Stimulated activated CD4-positive, alpha-beta T cell treated with anti-CD3 and anti-CD28 coated beads, Interleukin-4, amount 100 ng/mL, for 24 hours (primary cell): ENCODE data around the gene LCE4A.
"Not testable (repeated sequence)": the region's sequence is repeated elsewhere in the genome, so short reads cannot be mapped to it uniquely, and the experiment has no call there.

Experiments
- DNase-seq: peaks from one replicate; pipeline ENCODE4 v3.0.0-alpha.2; 2020

Gene LCE4A

GRCh38 chr1:152707860-152708259 lies at the start of gene LCE4A:
Gene LCE4A, plus strand, starts transcription at chr1:152708160. Its CDS starts 916 bp downstream, at chr1:152709076.
- no peak for DNase-seq

DNA sequence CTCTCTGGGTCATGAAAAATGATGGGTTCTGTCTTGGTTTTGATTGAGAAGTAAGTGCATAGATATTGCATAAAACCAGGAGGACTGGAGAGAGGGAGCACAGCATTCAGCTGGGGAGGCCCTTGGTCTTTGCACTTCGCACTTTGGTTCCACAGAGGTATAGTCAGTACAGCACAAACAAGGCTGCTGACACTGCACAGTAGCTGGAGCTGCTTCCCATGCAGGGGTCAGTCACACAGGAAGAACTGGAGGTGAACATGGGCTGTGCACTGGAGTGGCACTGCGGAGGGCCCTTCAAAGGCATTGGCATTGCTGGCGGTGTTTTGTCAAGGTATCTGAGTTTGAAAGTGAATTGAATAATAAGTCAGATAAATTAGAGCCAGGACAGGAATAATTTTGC lies 49.3 kb upstream of the LCE4A start:
- DNase-seq = no peak

DNA sequence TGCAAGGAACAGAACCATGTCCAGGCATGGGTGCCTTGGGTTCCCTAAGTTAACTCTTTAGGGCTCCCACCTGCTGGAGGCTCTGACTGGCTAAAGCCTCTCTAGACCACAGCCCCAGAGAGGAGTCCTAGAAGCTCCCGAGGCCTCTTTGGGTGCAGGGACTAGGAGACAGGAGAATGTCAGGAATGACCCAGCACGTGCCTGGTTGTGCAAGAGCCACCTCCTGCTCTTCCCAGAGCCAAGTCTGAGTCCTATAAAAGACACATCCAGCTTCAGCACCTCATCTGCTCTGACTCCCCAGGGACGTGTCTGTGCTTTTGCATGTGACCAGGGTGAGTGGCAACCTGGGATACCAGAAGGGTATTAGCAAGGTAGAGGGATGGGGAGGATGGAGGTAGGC lies 44.9 kb upstream of the LCE4A start, which contains the start of gene LCE2D:
Gene LCE2D (plus strand): TSS at position 283 of the 400 bp plus-strand sequence. CDS start 726 bp downstream, outside the sequence.
- DNase-seq = no peak

- not testable (repeated sequence) for DNase-seq
Observed at GRCh38 chr1:152666171-152666570, 41.8 kb upstream of the LCE4A start.

DNA sequence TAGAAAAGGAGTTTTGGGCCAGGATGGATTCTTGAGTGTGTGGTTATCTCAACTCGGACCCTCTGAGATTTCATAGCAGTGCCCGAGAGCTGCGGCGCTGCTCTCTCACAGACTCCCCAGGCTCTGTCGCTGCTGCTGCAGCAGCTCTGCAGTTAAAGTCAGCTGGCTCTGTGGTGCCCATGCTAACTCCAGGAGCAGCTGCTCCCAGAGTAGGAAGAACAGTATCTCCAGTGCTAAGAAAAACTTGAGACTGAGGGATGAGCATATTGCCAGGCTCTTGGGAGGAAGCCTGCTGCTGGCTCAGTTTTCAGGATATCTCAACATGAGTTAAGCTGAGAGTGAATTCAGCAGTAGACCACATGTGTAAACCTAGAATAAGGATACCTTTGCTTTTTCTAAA lies 40.3 kb upstream of the LCE4A start:
- DNase-seq = no peak

DNA sequence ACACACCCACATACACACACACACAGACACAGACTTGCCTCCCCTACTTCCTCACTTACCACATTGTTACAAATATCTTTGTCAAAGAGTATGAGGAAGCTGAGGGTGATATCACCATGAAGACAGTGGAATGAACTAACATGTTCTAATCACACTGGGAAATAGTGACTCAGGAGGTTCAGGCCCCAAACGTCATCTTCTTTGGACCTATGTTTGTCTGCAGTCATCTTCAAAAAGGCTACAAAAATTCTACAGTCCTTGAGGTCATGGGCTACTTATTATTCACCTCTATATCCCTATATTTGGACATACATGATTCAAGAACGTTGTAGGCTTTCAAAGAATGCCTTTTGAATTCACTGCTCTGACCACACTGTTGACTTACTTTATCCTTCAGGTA lies 34.9 kb upstream of the LCE4A start:
- no peak for DNase-seq

GRCh38 chr1:152674983-152675382 lies 33.0 kb upstream of the LCE4A start, which contains the start of gene LCE2C:
Gene LCE2C, plus strand, starts transcription at chr1:152675279. Its CDS starts 737 bp downstream, at chr1:152676016.
- DNase-seq = not testable (repeated sequence)

GRCh38 chr1:152679459-152679858 lies 28.5 kb upstream of the LCE4A start:
- no peak for DNase-seq

DNA sequence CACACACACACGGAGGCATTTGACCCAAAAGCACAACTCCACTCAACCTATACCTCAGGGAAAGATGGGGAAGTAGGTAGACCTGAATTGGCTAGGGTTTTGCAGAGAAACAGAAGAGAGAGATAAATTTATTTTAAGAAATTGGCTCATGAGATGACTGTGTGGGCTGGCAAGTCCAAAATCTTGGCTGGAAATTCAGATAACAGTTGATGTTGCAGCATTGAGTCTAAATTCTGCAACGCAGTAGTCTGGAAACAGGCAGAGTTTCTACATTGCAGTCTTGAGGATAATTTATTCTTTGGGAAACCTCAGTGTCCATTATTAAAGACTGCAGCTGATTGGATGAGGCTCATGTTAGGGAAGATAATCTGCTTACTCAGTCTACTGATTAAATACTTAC lies 26.3 kb upstream of the LCE4A start:
- DNase-seq = no peak

- DNase-seq = no peak
Observed at GRCh38 chr1:152683846-152684245, 24.1 kb upstream of the LCE4A start.

DNA sequence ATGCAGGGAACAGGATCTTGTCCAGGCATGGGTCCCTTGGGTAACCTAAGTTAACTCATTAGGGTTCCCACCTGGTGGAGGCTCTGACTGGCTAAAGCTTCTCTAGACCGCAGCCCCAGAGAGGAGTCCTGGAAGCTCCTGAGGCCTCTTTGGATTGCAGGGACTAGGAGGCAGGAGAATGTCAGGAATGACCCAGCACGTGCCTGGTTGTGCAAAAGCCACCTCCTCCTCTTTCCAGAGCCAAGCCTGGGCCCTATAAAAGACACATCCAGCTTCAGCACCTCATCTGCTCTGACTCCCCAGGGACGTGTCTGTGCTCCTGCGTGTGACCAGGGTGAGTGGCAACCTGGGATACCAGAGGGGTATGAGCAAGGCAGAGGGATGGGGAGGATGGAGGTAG lies 22.1 kb upstream of the LCE4A start, which contains the start of gene LCE2B:
Gene LCE2B (plus strand): TSS at position 301 of the 400 bp plus-strand sequence. CDS start 721 bp downstream, outside the sequence.
- DNase-seq = not testable (repeated sequence)

DNA sequence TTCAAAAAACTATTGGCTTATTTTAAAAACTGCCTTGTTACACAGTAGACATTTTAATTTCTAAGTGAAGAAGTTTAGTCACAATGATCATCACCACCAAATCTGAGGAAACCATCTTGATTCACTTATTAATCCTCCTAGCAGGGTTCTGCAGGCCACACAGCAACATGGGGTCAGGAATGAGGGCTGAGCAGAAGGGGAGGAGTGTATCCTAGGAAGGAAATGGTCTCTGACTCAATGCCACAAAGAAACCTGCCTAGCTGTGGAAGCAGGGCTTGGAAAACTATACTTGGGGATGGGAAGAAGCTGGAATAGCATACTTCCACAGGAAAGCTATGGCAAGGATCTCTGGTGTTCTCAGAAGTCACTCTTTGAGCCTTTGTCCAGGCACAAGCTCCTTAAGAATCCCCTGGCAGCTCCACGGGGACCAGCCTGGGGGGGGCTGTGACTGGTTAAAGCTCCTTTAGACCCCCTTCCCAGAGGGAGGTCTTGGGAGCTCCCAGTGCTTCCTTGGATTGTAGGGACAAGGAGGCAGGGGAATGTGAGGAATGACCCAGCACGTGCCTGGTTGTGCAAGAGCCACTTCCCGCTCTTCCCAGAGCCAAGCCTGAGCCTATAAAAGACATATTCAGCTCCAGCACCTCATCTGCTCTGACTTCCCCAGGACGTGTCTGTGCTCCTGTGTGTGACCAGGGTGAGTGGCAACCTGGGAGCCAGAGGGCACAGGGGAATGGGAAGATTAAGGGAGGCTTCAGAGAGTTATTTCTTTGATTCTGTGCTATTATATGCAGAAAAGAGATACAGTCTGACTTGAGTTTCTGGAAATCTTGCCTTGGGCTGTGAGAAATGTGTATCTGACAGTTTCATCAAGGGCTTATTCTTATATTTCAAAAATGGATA lies 10.0 kb upstream of the LCE4A start, which contains the start of gene LCE2A:
Gene LCE2A (plus strand): TSS at position 645 of the 900 bp plus-strand sequence. CDS start 557 bp downstream, outside the sequence.
- no peak for DNase-seq

- DNase-seq = no peak
Observed at GRCh38 chr1:152699746-152700145, 8.2 kb upstream of the LCE4A start.

- DNase-seq = no peak
Observed at GRCh38 chr1:152718238-152718637, 10.3 kb downstream of the LCE4A start.

DNA sequence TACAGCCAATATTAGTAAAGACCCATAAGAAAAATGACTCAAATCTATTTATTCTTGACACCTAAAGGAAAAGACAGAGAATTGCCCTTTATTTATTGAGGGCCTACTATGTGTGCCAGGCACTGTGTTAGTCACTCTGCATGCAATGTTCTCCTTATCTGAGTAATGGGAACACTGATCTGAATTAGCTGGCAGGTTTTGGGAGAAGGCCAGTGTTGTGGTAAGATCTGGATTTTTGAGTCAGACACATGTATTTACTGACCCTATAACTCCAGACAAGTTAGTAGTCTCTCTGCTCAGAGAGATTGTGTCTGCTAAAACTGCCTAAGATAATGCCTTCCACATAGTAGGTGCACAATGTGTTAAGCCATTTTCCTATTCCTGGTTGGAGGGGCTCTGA lies 17.3 kb downstream of the LCE4A start:
- no peak for DNase-seq

- DNase-seq = no peak
Observed at GRCh38 chr1:152728986-152729385, 21.0 kb downstream of the LCE4A start.

GRCh38 chr1:152735648-152736047 lies 27.7 kb downstream of the LCE4A start:
- no peak for DNase-seq

DNA sequence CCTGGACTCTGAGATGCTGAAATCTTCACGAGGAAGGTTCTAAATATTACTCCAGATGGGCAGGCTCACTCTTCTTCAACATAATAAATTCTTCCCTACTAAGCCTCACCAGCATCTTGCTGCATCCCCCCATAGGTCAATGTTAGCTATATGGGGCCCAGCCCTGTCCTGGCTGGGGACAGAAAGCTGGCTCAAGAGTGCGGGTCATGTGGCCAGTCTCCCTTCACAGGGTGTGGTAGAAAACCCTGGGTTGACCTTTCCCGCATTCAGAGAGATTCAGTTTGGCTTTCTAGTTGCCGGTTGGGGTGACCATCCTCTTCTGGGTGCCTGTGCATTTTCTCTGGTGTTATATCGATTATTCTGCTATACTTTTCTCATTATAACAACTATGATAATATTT lies 30.0 kb downstream of the LCE4A start:
- DNase-seq = no peak

DNA sequence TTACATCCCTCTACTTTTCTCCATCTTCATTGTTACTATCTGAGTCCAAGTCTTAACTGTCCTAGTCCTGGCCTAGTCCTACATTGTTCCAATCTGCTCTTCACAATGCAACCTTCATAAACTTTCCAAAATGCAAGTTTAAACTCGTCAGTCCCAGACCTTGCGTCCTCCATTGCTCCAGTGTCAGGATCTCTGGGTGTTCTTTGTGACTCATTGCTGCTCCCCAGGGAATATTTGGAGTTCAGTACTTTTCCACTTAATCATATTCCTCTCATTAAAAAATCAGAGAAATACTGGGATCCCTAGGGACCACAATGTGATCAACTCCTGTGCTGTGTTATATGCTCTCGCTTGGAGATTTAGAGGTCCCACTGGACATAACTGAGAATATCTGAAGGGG lies 31.9 kb downstream of the LCE4A start:
- DNase-seq = no peak

- DNase-seq = no peak
Observed at GRCh38 chr1:152741656-152742055, 33.7 kb downstream of the LCE4A start.

DNA sequence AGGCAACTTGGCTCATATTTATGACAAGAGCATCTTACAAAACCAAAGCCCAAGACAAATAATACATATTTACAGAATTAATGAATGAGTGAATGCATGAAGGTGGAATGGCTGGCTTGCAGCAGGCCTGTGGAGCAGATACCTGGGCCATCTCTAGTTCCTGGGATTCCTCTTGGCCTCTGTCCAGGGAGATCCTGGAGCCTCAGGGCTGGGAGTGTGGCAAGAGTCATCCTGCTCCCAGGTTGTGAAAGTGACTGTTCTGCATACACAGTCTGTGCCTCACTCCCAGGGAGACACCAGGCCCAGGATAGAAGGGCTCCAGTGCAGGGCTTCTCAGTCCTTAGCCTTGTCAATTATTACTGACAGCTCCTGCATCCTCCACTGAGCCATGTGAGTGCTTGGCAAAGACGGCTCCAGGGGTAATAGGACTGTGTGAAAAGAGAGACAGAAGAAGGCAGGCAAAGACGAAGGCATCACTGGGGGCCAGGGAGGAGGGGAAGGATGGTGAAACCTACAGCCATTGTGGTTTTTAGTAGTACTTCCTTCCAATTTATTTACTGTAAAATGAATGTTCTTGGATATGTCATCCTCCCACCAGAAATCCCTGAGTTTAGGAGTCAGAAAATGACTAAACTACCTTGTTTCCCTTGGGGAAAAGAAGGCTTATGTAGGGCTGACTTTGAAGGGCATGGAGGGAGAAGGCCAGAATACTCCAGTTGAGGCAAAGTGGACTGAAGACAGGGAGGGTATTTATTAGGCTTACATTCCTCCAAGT lies 35.6 kb downstream of the LCE4A start:
- DNase-seq = no peak

DNA sequence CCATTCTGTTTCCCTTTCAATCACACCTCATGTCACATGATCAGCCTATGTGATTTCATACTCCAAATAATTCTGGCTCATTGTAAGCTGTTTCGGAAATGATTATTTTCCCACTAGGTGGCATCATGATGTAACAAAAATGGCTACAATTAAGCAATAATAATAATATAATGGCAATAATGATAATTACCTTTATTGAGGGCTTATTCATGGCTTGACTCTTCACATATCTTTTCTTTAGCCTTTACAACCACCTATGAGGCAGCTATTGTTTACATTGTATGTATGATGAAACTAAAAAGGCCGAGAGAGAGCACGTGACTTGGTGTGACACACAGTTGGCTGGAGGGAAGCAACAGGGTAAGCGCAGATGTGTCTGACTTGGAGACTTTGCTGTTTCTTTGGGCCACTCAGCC lies 37.3 kb downstream of the LCE4A start:
- DNase-seq = no peak

GRCh38 chr1:152745765-152746444 lies 37.9 kb downstream of the LCE4A start:
- no peak for DNase-seq
